Uterus (tissue), 2 donors: ENCODE data around the gene ISLR.

ENCODE experiments used
- POLR2A ChIP-seq, 2 donors: fragments of 450-650 bp; IDR thresholded peaks; one replicate each; pipeline ENCODE4 v1.6.1; 2016; ENCODE audit warnings: antibody characterized with exemption in 2 of 2, mild to moderate bottlenecking in 1 of 2, moderate library complexity in 1 of 2
- TF ChIP-seq, protein P1 (sequence below), 4 experiments: fragments of 200-600 bp in 2 of 4; fragments of 450-650 bp in 2 of 4; sonication (generic) in 2 of 4; IDR thresholded peaks; one replicate each; pipeline ENCODE4 v1.5.1; 2016 to 2019; ENCODE audit warnings: antibody characterized with exemption in 4 of 4, mild to moderate bottlenecking in 2 of 4, moderate library complexity in 1 of 4

DNA sequence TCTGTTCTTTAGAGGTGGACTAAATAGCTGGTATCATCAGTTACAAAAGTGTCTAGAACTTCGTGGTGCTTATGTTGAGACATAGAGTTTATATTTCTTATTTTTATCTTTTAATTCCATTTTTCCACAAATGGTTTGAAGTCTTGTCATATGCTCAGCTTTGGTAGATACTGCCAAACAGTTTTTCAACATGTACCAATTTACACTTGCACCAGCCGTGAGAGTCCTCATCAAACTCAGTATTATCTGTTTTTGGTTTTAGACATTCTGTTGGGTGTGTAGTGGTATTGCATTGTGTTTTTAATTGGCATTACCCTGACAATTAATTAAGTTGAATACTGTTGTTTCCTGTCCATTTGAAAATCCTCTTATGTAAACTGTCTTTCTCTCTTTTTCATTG is 26.5 kb upstream of the ISLR start:
- TF ChIP-seq, protein P1, sequence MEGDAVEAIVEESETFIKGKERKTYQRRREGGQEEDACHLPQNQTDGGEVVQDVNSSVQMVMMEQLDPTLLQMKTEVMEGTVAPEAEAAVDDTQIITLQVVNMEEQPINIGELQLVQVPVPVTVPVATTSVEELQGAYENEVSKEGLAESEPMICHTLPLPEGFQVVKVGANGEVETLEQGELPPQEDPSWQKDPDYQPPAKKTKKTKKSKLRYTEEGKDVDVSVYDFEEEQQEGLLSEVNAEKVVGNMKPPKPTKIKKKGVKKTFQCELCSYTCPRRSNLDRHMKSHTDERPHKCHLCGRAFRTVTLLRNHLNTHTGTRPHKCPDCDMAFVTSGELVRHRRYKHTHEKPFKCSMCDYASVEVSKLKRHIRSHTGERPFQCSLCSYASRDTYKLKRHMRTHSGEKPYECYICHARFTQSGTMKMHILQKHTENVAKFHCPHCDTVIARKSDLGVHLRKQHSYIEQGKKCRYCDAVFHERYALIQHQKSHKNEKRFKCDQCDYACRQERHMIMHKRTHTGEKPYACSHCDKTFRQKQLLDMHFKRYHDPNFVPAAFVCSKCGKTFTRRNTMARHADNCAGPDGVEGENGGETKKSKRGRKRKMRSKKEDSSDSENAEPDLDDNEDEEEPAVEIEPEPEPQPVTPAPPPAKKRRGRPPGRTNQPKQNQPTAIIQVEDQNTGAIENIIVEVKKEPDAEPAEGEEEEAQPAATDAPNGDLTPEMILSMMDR (IDR thresholded peaks at IDR 0.05): no peak
- no peak for TF ChIP-seq POLR2A (IDR thresholded peaks at IDR 0.05)
